GM21526 (cell line): ENCODE results near the gene C1orf141.
"Not testable (repeated sequence)": the region's sequence is repeated elsewhere in the genome, so short reads cannot be mapped to it uniquely, and the experiment has no call there.

Source experiments
- ATAC-seq: cut with Tn5 transposase; IDR thresholded peaks from one replicate; pipeline ENCODE4 v1.9.1; 2021; ENCODE audit warnings: moderate library complexity; ENCODE audit not compliant: unreplicated experiment, low FRiP score

C1orf141 gene

GRCh38 chr1:67134695-67135094 lies at the start of gene C1orf141:
TSS of gene C1orf141 (minus strand) at chr1:67134970. CDS start at chr1:67127240, 7,730 bp downstream.
- no peak for ATAC-seq

GRCh38 chr1:67175530-67176087 lies 40.8 kb upstream of the C1orf141 start:
- no peak for ATAC-seq

- ATAC-seq: peak; percentile 64
Observed at GRCh38 chr1:67174716-67175284, 40.0 kb upstream of the C1orf141 start.

- no peak for ATAC-seq
Observed at GRCh38 chr1:67173988-67174387, 39.2 kb upstream of the C1orf141 start.

- ATAC-seq: no peak
Observed at GRCh38 chr1:67171978-67172377, 37.2 kb upstream of the C1orf141 start.

- no peak for ATAC-seq
Observed at GRCh38 chr1:67171574-67171955, 36.8 kb upstream of the C1orf141 start.

GRCh38 chr1:67170751-67171573 lies 36.2 kb upstream of the C1orf141 start:
- ATAC-seq: no peak

GRCh38 chr1:67169932-67170331 lies 35.2 kb upstream of the C1orf141 start:
- ATAC-seq: no peak

- no peak for ATAC-seq
Observed at GRCh38 chr1:67169496-67169895, 34.7 kb upstream of the C1orf141 start.

GRCh38 chr1:67166196-67166595 lies 31.4 kb upstream of the C1orf141 start, which contains the start of gene IL23R:
TSS of gene IL23R (plus strand) at chr1:67166454. CDS start at chr1:67168121, 1,667 bp downstream.
- peak; percentile 85 for ATAC-seq

GRCh38 chr1:67165468-67166041 lies 30.8 kb upstream of the C1orf141 start:
- no peak for ATAC-seq

- ATAC-seq: no peak
Observed at GRCh38 chr1:67162954-67163353, 28.2 kb upstream of the C1orf141 start.

- ATAC-seq: no peak
Observed at GRCh38 chr1:67159233-67159632, 24.5 kb upstream of the C1orf141 start.

- no peak for ATAC-seq
Observed at GRCh38 chr1:67158401-67158800, 23.6 kb upstream of the C1orf141 start.

- no peak for ATAC-seq
Observed at GRCh38 chr1:67150931-67151330, 16.2 kb upstream of the C1orf141 start.

GRCh38 chr1:67149179-67149770 lies 14.5 kb upstream of the C1orf141 start:
- peak; percentile 96 for ATAC-seq

- peak; percentile 14 for ATAC-seq
Observed at GRCh38 chr1:67148516-67149178, 13.9 kb upstream of the C1orf141 start.

- not testable (repeated sequence) for ATAC-seq
Observed at GRCh38 chr1:67147973-67148372, 13.2 kb upstream of the C1orf141 start.

- ATAC-seq: no peak
Observed at GRCh38 chr1:67146539-67146938, 11.8 kb upstream of the C1orf141 start.

GRCh38 chr1:67146101-67146500 lies 11.3 kb upstream of the C1orf141 start:
- ATAC-seq: no peak
